IMR-90 (cell line): ENCODE results near the gene NAV2. TPM values are rescaled to one million over a fixed set of nuclear protein-coding genes. Genes with fewer than 3 reads are reported as not detected.
A peak's percentile ranks its signal among the peaks of the same experiment; 100 is the strongest.

Experiments used
- ATAC-seq: fragments of 200-7000 bp; cut with Tn5 transposase; 2 replicates; pipeline ENCODE4 v1.9.1; 2020; ENCODE audit warnings: low read depth, mild to moderate bottlenecking, moderate library complexity
- BruUV-seq: library from RNA; stranded (reverse); fragments of 400-500 nt; replicated peaks from 2 replicates; lab custom pipeline; 2021; lab: Mats Ljungman, UMichigan
- CTCF ChIA-PET: fragments of 300-600 bp; formaldehyde crosslinking; extraction: SDS; loops from one replicate; lab custom pipeline; 2021; ENCODE audit warnings: antibody characterized with exemption; lab: Yijun Ruan, JAX
- POLR2A ChIA-PET: fragments of 300-600 bp; sonication (Branson Sonifier 250); formaldehyde crosslinking; loops from one replicate; lab custom pipeline; 2022; ENCODE audit warnings: antibody characterized with exemption; ENCODE audit not compliant: unreplicated experiment; lab: Charles Lee
- DNase-seq: peaks from one replicate; pipeline ENCODE4 v3.0.0; 2013
- H2AFZ ChIP-seq: replicated peaks from 2 replicates; pipeline ENCODE3; 2013; ENCODE audit warnings: low read length, mild to moderate bottlenecking; ENCODE audit not compliant: poor library complexity
- H2AK5ac ChIP-seq: 2 replicates; pipeline ENCODE4 v1.6.1; 2013; ENCODE audit warnings: low read depth, low read length, inconsistent platforms
- H2AK9ac ChIP-seq: replicated peaks from 2 replicates; pipeline ENCODE3; 2013; ENCODE audit warnings: mild to moderate bottlenecking, low read depth, low read length, moderate library complexity; ENCODE audit not compliant: poor library complexity
- H2BK120ac ChIP-seq: 2 replicates; pipeline ENCODE4 v1.6.1; 2013; ENCODE audit warnings: low read depth, low read length, inconsistent platforms
- H2BK15ac ChIP-seq: 3 replicates; pipeline ENCODE4 v1.6.1; 2013; ENCODE audit warnings: low read depth, low read length, inconsistent platforms
- H2BK20ac ChIP-seq: 2 replicates; pipeline ENCODE4 v1.6.1; 2013; ENCODE audit warnings: low read depth, mild to moderate bottlenecking, inconsistent platforms, low read length, moderate library complexity
- H2BK5ac ChIP-seq: 2 replicates; pipeline ENCODE4 v1.6.1; 2013; ENCODE audit warnings: mild to moderate bottlenecking, low read depth, low read length, inconsistent platforms; ENCODE audit not compliant: poor library complexity, severe bottlenecking
- H3K14ac ChIP-seq: replicated peaks from 2 replicates; pipeline ENCODE4 v1.6.1; 2013; ENCODE audit warnings: low read depth, low read length, inconsistent platforms
- H3K18ac ChIP-seq: 2 replicates; pipeline ENCODE4 v1.6.1; 2013; ENCODE audit warnings: low read depth, low read length, control low read depth
- H3K23ac ChIP-seq: 2 replicates; pipeline ENCODE4 v1.6.1; 2013; ENCODE audit warnings: low read depth, low read length, inconsistent platforms
- H3K27ac ChIP-seq: 2 replicates; pipeline ENCODE4 v1.5.1; 2013; ENCODE audit warnings: mild to moderate bottlenecking, control low read depth, low read length; ENCODE audit not compliant: insufficient read depth
- H3K27me3 ChIP-seq: 2 replicates; pipeline ENCODE4 v1.6.1; 2013; ENCODE audit warnings: low read length; ENCODE audit not compliant: control insufficient read depth, insufficient read depth
- H3K36me3 ChIP-seq: 2 replicates; pipeline ENCODE4 v1.6.1; 2013; ENCODE audit warnings: low read length, mixed read lengths; ENCODE audit not compliant: control insufficient read depth, insufficient read depth
- H3K4ac ChIP-seq: 2 replicates; pipeline ENCODE4 v1.6.1; 2013; ENCODE audit warnings: low read depth, low read length, inconsistent platforms
- H3K4me1 ChIP-seq: 2 replicates; pipeline ENCODE4 v1.6.1; 2013; ENCODE audit warnings: low read length, mixed read lengths; ENCODE audit not compliant: control insufficient read depth, insufficient read depth
- H3K4me2 ChIP-seq: 2 replicates; pipeline ENCODE4 v1.6.1; 2013; ENCODE audit warnings: low read depth, mild to moderate bottlenecking, control low read depth, low read length, moderate library complexity
- H3K4me3 ChIP-seq: 2 replicates; pipeline ENCODE4 v1.5.1; 2013; ENCODE audit warnings: low read depth, mild to moderate bottlenecking, control low read depth, low read length, moderate library complexity; ENCODE audit not compliant: insufficient read depth
- H3K56ac ChIP-seq: 2 replicates; pipeline ENCODE4 v1.6.1; 2013; ENCODE audit warnings: low read length, inconsistent platforms; ENCODE audit not compliant: insufficient read depth; ENCODE audit errors: extremely low read depth
- H3K79me1 ChIP-seq, 2 experiments: 2 replicates each; pipeline ENCODE4 v1.6.1; 2013; ENCODE audit warnings: low read length in 2 of 2, inconsistent platforms in 1 of 2, low read depth in 1 of 2
- H3K9ac ChIP-seq: 2 replicates; pipeline ENCODE4 v1.6.1; 2013; ENCODE audit warnings: low read depth, low read length, control low read depth
- H3K9me1 ChIP-seq: 2 replicates; pipeline ENCODE4 v1.6.1; 2013; ENCODE audit warnings: low read length, inconsistent platforms; ENCODE audit not compliant: insufficient read depth
- H3K9me3 ChIP-seq: 2 replicates; pipeline ENCODE4 v1.6.1; 2013; ENCODE audit warnings: low read length; ENCODE audit not compliant: control insufficient read depth, insufficient read depth
- H4K20me1 ChIP-seq: 2 replicates; pipeline ENCODE4 v1.6.1; 2013; ENCODE audit warnings: low read length, inconsistent platforms; ENCODE audit not compliant: insufficient read depth
- H4K5ac ChIP-seq: 2 replicates; pipeline ENCODE4 v1.6.1; 2013; ENCODE audit warnings: mild to moderate bottlenecking, low read depth, low read length, control low read depth
- H4K8ac ChIP-seq, 2 experiments: 2 replicates each; pipeline ENCODE4 v1.6.1; 2013; ENCODE audit warnings: low read depth in 2 of 2, low read length in 2 of 2, control low read depth in 1 of 2, inconsistent platforms in 1 of 2
- H4K91ac ChIP-seq: 2 replicates; pipeline ENCODE4 v1.6.1; 2013; ENCODE audit warnings: low read depth, low read length, inconsistent platforms; ENCODE audit not compliant: insufficient read depth
- BHLHE40 ChIP-seq: fragments of 150-350 bp; IDR thresholded peaks from 2 replicates; pipeline ENCODE4 v1.6.1; 2016; ENCODE audit warnings: mild to moderate bottlenecking, low read depth, low read length
- CEBPB ChIP-seq: IDR thresholded peaks from 2 replicates; pipeline ENCODE4 v1.6.1; 2012; ENCODE audit warnings: low read depth, low read length, improper control_type of control experiment
- CTCF ChIP-seq: conservative IDR thresholded peaks from 2 replicates; pipeline ENCODE4 v1.5.1; 2012; ENCODE audit warnings: mild to moderate bottlenecking, low read depth, low read length, improper control_type of control experiment
- FOS ChIP-seq: fragments of 150-350 bp; IDR thresholded peaks from 2 replicates; pipeline ENCODE4 v1.6.1; 2016; ENCODE audit warnings: low read depth, low read length
- MXI1 ChIP-seq: IDR thresholded peaks from 2 replicates; pipeline ENCODE4 v1.6.1; 2012; ENCODE audit warnings: low read depth, mild to moderate bottlenecking, low read length, moderate library complexity, borderline replicate concordance
- RAD21 ChIP-seq: IDR thresholded peaks from 2 replicates; pipeline ENCODE4 v1.6.1; 2012; ENCODE audit warnings: low read length, improper control_type of control experiment
- RFX5 ChIP-seq: IDR thresholded peaks from 2 replicates; pipeline ENCODE4 v1.8.0; 2012; ENCODE audit warnings: low read depth, mild to moderate bottlenecking, low read length, moderate library complexity
- SMC3 ChIP-seq: fragments of 150-350 bp; IDR thresholded peaks from 2 replicates; pipeline ENCODE4 v1.6.1; 2016; ENCODE audit warnings: low read depth, mild to moderate bottlenecking, antibody characterized with exemption, low read length, moderate library complexity
- USF2 ChIP-seq: fragments of 150-350 bp; IDR thresholded peaks from 2 replicates; pipeline ENCODE4 v1.6.1; 2017; ENCODE audit warnings: mild to moderate bottlenecking, antibody characterized with exemption, low read length, low read depth
- WGBS, 2 experiments: methylation state at CpG; one replicate each; pipeline versions ENCODE4 v1.1.5 to v1.1.7; 2013; ENCODE audit warnings: missing lambda C conversion rate in 2 of 2; ENCODE audit not compliant: insufficient read length in 1 of 2; ENCODE audit errors: extremely low coverage in 2 of 2; 5-methylcytosine and 5-hydroxymethylcytosine counted together
- dilution Hi-C: fragments of 300-500 bp; cut with HindIII; formaldehyde crosslinking; loops from one replicate; pipeline ENCODE4 v1.14.3; 2018; ENCODE audit warnings: low sequenced_read_pairs; ENCODE audit not compliant: unreplicated experiment
- in situ Hi-C: fragments of 300-500 bp; cut with MboI; formaldehyde crosslinking; loops from 3 replicates; pipeline ENCODE4 v1.14.3; 2019; ENCODE audit warnings: low sequenced_read_pairs, inconsistent platforms, mixed read lengths
- intact Hi-C: fragments of 100-400 bp; cut with micrococcal nuclease; formaldehyde crosslinking; loops from 2 replicates; pipeline ENCODE4 v1.10.0; 2022
- polyA plus RNA-seq, 3 experiments: library from polyadenylated mRNA; depleted of rRNA; stranded (reverse); fragments of >200 nt; gene quantifications; 2 replicates each; pipeline ENCODE4 v1.2.3, GENCODE V29; 2012; ENCODE audit warnings: low replicate concordance in 1 of 3
- total RNA-seq: library from RNA; depleted of rRNA; stranded (reverse); fragments of >200 nt; gene quantifications from 2 replicates; pipeline ENCODE4 v1.2.3, GENCODE V29; 2012

NAV2 gene
- total and polyA plus RNA-seq, 2 of the 4 experiments (the other 2 are of a cell fraction): 4.5 to 12.6 TPM

DNA sequence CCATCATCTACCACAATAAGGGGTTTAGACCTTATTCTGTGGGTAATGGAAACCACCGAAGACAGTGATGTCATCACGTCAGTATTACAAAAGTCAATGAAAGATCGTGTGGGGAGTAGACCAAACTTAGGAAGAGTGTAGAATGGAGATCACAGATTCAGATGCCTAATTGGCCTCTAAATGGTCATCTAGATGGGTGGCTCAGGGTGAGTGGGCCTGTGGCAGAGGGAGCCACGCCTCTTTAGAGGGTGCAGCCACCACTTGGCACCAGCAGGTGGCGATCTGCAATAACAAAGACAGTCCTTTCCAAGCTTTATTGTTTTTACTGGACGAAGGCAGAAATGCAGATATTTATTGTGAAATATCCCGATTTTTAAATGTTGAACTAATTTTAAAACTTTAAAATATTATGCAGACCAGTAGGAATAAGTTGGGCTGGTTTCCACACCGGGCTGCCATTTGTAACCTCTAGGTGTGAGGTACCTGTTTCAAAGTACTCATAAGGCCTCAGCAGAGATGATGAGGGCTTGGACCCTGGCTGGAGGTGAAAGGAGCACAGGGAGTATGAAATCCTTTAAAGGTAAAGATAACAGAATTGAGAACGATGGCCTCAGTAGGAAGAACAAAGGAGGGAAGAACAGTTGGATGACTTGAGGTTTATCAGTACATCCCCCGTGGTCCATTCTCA is 225.7 kb downstream of the NAV2 start:
- H2AK5ac ChIP-seq: 0 out of 2 replicates have a peak overlapping the region, but pooled peaks have one; percentile 31
- no peak overlapping the region for H4K5ac ChIP-seq
- H2BK20ac ChIP-seq: no peak overlapping the region
- ChIA-PET CTCF (no interaction called here), POLR2A (no interaction called here)
- H2BK15ac ChIP-seq: no peak overlapping the region
- DNase-seq: peak; percentile 54
- no peak overlapping the region for H4K91ac ChIP-seq
- TF ChIP-seq BHLHE40: no peak
- TF ChIP-seq USF2: peak; percentile 17; the same call in 1 of the 2 replicates
- no peak for TF ChIP-seq MXI1
- no peak for TF ChIP-seq RFX5
- TF ChIP-seq RAD21: peak; percentile 63
- TF ChIP-seq FOS: no peak
- TF ChIP-seq CTCF: peak; percentile 74
- peak; percentile 61 for TF ChIP-seq SMC3
- peak; percentile 50 for TF ChIP-seq CEBPB
- BruUV-seq: no TSS peak
- H3K4me2 ChIP-seq: no peak overlapping the region
- no peak overlapping the region for H2AK9ac ChIP-seq
- no peak overlapping the region for H3K23ac ChIP-seq
- H3K4ac ChIP-seq: no peak overlapping the region
- no peak overlapping the region for H3K14ac ChIP-seq
- H3K27ac ChIP-seq: no peak overlapping the region
- H3K9me3 ChIP-seq: no peaks in the 10 kb centered on the region
- no peak overlapping the region for H4K8ac ChIP-seq
- no peak overlapping the region for H2AFZ ChIP-seq
- peak; percentile 71 for ATAC-seq
- peaks cover 4% of the 10 kb centered on the region; the same call in 1 of the 2 replicates for H4K20me1 ChIP-seq
- no peak overlapping the region for H3K9ac ChIP-seq
- no peak overlapping the region for H3K18ac ChIP-seq
- WGBS, 2 experiments: 67% methylated on average over 7 of the region's 10 CpGs; no CpG with 5 or more reads in 1 of the 2 experiments
- no peak overlapping the region for H3K4me3 ChIP-seq
- intact Hi-C loops: loop anchor here (1.0 to 5.0 kb wide), 2 partner anchors 194 to 414 kb away; no protein-coding TSS in a partner anchor
- H3K9me1 ChIP-seq: peaks cover 14% of the 10 kb centered on the region
- peaks cover 11% of the 10 kb centered on the region for H3K4me1 ChIP-seq
- H2BK5ac ChIP-seq: no peak overlapping the region
- H3K79me1 ChIP-seq: peaks cover 4 to 19% of the 10 kb centered on the region in 2 experiments; a peak in 3 of 4 replicates
- peak overlapping the region; percentile 5; the same call in 1 of the 2 replicates for H2BK120ac ChIP-seq
- dilution Hi-C loops: no loop called here
- H3K27me3 ChIP-seq: no peaks in the 10 kb centered on the region
- in situ Hi-C loops: loop anchor here (25.0 kb wide), 2 partner anchors 424 to 674 kb away; partner anchors contain the start of gene HTATIP2
- no peak overlapping the region for H3K56ac ChIP-seq
- peaks cover 24% of the 10 kb centered on the region for H3K36me3 ChIP-seq
